ENCODE results near the gene SLC26A4.

GRCh38 chr7:107676249-107676648, 15.6 kb downstream of the SLC26A4 start:
- TF ChIP-seq FOXJ3 (CRISPR knock-in tag; IDR thresholded peaks at IDR 0.05; ENCODE audit: borderline replicate concordance) (no peak), NFATC4 (CRISPR knock-in tag; IDR thresholded peaks at IDR 0.05) (no peak)
- TF ChIP-seq, protein P1, sequence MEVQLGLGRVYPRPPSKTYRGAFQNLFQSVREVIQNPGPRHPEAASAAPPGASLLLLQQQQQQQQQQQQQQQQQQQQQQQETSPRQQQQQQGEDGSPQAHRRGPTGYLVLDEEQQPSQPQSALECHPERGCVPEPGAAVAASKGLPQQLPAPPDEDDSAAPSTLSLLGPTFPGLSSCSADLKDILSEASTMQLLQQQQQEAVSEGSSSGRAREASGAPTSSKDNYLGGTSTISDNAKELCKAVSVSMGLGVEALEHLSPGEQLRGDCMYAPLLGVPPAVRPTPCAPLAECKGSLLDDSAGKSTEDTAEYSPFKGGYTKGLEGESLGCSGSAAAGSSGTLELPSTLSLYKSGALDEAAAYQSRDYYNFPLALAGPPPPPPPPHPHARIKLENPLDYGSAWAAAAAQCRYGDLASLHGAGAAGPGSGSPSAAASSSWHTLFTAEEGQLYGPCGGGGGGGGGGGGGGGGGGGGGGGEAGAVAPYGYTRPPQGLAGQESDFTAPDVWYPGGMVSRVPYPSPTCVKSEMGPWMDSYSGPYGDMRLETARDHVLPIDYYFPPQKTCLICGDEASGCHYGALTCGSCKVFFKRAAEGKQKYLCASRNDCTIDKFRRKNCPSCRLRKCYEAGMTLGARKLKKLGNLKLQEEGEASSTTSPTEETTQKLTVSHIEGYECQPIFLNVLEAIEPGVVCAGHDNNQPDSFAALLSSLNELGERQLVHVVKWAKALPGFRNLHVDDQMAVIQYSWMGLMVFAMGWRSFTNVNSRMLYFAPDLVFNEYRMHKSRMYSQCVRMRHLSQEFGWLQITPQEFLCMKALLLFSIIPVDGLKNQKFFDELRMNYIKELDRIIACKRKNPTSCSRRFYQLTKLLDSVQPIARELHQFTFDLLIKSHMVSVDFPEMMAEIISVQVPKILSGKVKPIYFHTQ (CRISPR knock-in tag; IDR thresholded peaks at IDR 0.05): no peak

Measured in WTC11 (cell line).